ENCODE measurements around the gene LENG8.

LENG8 gene

DNA sequence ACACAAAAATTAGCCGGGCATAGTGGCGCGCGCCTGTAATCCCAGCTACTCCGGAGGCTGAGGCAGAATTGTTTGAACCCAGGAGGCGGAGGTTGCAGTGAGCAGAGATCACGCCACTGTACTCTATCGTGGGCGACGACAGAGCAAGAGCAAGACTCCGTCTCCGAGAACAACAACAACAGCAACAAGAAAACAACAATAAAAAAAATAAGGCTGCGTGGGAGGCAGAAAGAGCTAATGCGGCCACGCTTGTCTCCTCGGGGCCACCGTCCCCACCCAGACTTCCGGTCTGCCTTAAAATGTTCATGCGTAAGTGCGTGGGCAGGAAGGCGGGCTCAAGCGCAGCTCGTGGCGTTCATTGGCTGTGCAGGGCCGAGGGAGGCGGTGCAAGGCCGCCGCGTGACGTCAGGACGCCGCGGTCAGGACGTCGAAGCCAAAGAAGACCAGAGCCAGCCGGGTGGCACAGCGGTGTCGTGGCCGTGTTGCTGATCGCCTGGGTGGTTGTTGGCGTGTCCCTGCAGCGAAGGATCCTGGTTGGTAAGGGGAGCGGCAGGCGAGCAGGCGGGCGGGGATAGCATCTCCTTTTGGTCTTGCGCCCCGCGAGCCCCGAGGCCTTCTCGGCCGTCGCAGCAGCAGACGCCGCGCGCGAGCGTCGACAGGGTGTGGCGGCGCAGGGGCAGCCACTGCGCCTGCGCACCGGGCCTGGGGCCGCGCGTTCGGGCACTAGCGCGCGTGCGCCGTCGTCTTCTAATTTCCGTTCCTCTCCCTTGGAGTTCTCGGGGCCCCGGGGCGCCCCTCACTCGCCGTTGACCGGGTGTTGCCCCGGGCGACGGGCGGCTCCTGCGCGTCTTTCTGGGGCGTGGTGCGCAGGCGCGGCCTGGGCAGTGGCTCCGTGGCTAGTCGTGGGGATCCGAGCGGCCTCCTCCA lies at the start of gene LENG8:
LENG8 (plus strand) TSS at position 426 of the 927 bp plus-strand sequence. CDS start 2,146 bp downstream, outside the sequence.
- no peaks in the 10 kb centered on the region for H3K9me3 Mint-ChIP-seq
- H3K4me1 Mint-ChIP-seq (ENCODE audit: low read depth) = peaks cover 40% of the 10 kb centered on the region
- peak within 1 kb of the TSS; percentile 97 for H3K4me3 Mint-ChIP-seq
- peak within 1 kb of the TSS; percentile 99 for H3K27ac Mint-ChIP-seq
- peaks cover 58% of the 10 kb centered on the region for H3K36me3 Mint-ChIP-seq (ENCODE audit: low read depth)
- no peaks in the 10 kb centered on the region for H3K27me3 Mint-ChIP-seq

DNA sequence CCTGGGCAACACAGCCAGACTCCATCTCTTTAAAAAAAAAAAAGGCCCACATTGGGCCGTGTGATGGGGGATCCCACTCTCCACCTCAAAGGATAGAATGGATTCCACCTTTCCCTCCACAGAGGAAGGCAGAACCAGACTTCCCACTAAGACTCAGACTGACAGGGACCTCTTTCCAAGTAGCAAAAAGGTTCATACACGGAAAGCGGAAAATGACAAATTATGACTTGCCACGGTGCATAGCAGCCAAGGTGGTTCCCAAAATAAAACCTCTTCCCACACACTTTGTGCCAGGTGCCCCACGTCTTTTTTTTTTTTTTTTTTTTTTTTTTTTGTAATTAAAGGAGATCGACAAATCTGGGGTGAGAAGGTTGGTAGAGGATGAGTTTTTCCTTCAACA lies 48.1 kb upstream of the LENG8 start:
- no peaks in the 10 kb centered on the region for H3K9me3 Mint-ChIP-seq
- no peak overlapping the region for H3K4me3 Mint-ChIP-seq
- H3K4me1 Mint-ChIP-seq (ENCODE audit: low read depth) = no peaks in the 10 kb centered on the region
- H3K36me3 Mint-ChIP-seq (ENCODE audit: low read depth) = no peaks in the 10 kb centered on the region
- no peak overlapping the region for H3K27ac Mint-ChIP-seq
- peaks cover 2% of the 10 kb centered on the region for H3K27me3 Mint-ChIP-seq

DNA sequence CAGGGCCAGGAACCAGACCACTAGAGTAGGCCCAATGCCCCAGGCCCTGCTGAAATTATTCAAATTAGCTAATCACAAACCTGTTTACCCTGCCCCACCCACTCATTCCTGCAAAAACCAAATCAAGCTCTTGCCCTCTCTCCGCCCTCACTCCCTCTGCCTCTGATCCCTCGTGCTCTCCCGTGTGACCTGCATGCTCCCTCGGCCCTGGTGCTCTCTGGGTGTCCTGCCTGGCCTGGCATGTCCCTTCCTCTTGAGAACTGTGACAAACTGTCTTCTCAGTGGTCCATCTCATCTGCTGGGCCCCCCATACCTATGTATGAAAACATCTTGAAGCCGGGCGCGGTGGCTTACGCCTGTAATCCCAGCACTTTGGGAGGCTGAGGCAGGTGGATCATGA lies 45.9 kb upstream of the LENG8 start:
- H3K27ac Mint-ChIP-seq = no peak overlapping the region
- no peaks in the 10 kb centered on the region for H3K4me1 Mint-ChIP-seq (ENCODE audit: low read depth)
- no peaks in the 10 kb centered on the region for H3K9me3 Mint-ChIP-seq

DNA sequence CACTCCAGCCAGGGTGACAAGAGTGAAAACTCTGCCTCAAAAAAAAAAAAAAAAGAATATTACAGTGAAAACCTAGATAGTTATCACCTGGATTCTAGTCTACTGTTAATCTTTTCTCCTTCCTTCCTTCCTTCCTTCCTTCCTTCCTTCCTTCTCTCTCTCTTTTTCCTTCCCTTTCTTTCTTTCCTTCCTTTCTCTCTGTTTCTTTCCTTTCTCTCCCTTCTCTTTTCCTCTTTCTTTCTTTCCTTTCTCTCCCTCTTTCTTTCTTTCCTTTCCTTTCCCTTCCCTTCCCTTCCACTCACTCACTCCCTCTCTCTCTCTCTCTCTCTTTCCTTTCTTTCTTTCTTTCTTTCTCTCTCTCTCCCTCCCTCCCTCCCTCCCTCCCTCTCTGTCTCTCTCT lies 43.4 kb upstream of the LENG8 start:
- H3K27ac Mint-ChIP-seq = no peak overlapping the region
- H3K27me3 Mint-ChIP-seq = no peaks in the 10 kb centered on the region
- H3K36me3 Mint-ChIP-seq (ENCODE audit: low read depth) = no peaks in the 10 kb centered on the region
- H3K4me1 Mint-ChIP-seq (ENCODE audit: low read depth) = no peaks in the 10 kb centered on the region
- no peak overlapping the region for H3K4me3 Mint-ChIP-seq
- H3K9me3 Mint-ChIP-seq = no peaks in the 10 kb centered on the region

More for the DNA sequence above, 45.9 kb upstream of the LENG8 start:
- Mint-ChIP-seq H3K4me3 (no peak overlapping the region), H3K27me3 (no peaks in the 10 kb centered on the region), H3K36me3 (ENCODE audit: low read depth) (no peaks in the 10 kb centered on the region)

DNA sequence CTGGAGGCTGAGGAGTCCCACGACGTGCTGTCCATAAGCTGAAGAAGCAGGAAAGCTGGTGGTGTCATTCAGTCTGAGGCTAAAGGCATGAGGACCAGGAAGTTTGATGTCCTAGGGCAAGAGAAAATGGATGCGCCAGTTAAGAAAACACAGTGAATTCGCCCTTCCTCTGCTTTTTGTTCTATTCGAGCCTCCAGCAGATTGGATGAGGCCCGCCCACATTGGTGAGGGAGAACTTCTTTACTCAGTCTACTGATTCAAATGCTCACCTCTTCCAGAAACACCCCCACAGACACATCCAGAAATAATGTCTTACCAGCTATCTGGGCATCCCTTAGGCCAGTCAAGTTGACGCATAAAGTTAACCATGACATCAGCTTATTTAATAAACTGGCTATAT lies 41.2 kb upstream of the LENG8 start:
- Mint-ChIP-seq H3K27me3 (peaks cover 5% of the 10 kb centered on the region), H3K4me1 (ENCODE audit: low read depth) (no peaks in the 10 kb centered on the region), H3K4me3 (no peak overlapping the region), H3K36me3 (ENCODE audit: low read depth) (no peaks in the 10 kb centered on the region), H3K9me3 (no peaks in the 10 kb centered on the region), H3K27ac (no peak overlapping the region)

DNA sequence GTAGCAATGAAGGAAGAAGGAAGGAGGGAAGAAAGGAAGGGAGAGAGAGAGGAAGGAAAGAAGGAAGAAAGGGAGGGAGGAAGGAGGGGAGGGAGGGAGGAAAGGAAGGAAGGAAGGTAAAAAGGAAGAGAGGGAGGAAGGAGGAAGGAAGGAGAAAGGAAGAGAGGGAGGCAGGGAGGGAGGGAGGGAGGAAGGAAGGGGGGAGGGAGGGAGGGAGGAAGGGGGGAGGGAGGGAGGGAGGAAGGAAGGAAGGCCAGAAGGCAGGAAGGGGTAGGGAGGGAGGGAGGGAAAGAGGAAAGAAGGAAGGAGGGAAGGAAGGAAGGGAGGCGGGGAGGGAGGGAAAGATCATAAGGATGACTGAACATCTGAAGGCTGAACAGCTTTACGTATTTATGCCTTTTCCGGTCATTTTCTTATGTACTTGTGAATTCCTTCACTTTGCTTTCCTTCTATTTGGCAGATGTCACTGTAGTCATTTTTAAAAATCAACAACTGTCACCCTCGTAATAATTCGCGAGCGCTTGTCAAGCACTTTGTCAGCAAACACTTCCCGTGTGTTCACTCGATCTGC lies 40.5 kb upstream of the LENG8 start:
- H3K36me3 Mint-ChIP-seq (ENCODE audit: low read depth) = no peaks in the 10 kb centered on the region
- no peak overlapping the region for H3K27ac Mint-ChIP-seq

DNA sequence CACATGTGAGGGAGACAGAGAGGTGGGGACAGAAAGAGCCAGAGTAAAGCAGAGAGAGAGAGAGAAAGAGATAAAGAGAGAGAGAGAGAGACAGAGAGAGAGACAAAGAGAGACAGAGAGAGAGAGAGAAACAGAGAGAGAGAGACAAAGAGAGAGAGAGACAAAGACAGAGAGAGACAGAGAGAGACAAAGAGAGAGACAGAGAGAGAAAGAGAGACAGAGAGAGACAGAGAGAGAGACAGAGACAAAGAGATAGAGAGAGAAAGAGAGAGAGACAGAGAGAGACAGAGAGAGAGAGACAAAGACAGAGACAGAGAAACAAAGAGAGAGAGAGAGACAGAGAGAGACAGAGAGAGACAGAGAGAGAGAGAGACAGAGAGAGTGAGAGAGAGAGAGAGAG lies 38.0 kb upstream of the LENG8 start:
- Mint-ChIP-seq H3K36me3 (ENCODE audit: low read depth) (no peaks in the 10 kb centered on the region), H3K27me3 (peaks cover 28% of the 10 kb centered on the region), H3K4me3 (no peak overlapping the region), H3K9me3 (no peaks in the 10 kb centered on the region), H3K4me1 (ENCODE audit: low read depth) (peaks cover 2% of the 10 kb centered on the region), H3K27ac (no peak overlapping the region)

More for the DNA sequence above, 40.5 kb upstream of the LENG8 start:
- Mint-ChIP-seq H3K4me1 (ENCODE audit: low read depth) (no peaks in the 10 kb centered on the region), H3K9me3 (no peaks in the 10 kb centered on the region), H3K4me3 (no peak overlapping the region), H3K27me3 (peaks cover 12% of the 10 kb centered on the region)

DNA sequence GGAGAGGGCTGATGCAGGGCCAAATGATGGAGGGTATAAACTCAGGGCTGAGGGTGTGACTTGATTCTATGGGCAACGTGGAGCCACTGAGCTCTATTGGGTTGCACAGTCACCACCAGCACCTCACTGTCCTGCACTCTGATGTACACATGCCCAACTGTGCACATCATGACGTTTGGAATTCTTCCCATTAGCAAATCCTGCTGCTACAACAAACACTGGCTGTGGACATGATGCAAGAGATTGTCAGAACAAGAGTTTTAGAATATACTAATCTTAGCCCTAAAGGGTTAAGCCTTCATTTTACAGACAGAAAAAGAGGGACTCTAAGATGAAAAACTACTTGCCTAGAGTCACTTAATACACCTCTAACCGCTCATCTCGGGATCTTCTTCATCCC lies 36.1 kb upstream of the LENG8 start:
- peaks cover 39% of the 10 kb centered on the region for H3K27me3 Mint-ChIP-seq
- no peaks in the 10 kb centered on the region for H3K36me3 Mint-ChIP-seq (ENCODE audit: low read depth)
- no peak overlapping the region for H3K4me3 Mint-ChIP-seq
- H3K9me3 Mint-ChIP-seq = no peaks in the 10 kb centered on the region
- peaks cover 14% of the 10 kb centered on the region for H3K4me1 Mint-ChIP-seq (ENCODE audit: low read depth)
- no peak overlapping the region for H3K27ac Mint-ChIP-seq

DNA sequence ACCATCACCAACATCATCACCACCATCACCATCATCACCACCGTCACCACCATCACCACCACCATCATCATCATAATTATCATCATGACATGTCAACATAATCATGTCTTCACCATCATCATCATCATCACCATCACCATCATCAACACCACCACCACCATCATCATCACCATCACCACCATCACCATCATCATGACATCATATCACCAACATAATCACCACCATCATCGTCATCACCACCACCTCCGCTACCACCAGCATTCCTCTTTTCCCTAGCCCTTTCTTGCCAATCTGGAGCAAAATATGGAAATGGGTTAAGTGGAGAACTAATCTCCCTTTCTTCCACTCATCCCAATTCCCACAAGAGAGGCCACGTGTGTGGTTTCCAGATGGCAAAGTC lies 34.8 kb upstream of the LENG8 start:
- Mint-ChIP-seq H3K4me1 (ENCODE audit: low read depth) (peaks cover 20% of the 10 kb centered on the region), H3K4me3 (no peak overlapping the region), H3K27me3 (peaks cover 39% of the 10 kb centered on the region), H3K36me3 (ENCODE audit: low read depth) (no peaks in the 10 kb centered on the region), H3K9me3 (no peaks in the 10 kb centered on the region), H3K27ac (peak overlapping the region; percentile 4)

DNA sequence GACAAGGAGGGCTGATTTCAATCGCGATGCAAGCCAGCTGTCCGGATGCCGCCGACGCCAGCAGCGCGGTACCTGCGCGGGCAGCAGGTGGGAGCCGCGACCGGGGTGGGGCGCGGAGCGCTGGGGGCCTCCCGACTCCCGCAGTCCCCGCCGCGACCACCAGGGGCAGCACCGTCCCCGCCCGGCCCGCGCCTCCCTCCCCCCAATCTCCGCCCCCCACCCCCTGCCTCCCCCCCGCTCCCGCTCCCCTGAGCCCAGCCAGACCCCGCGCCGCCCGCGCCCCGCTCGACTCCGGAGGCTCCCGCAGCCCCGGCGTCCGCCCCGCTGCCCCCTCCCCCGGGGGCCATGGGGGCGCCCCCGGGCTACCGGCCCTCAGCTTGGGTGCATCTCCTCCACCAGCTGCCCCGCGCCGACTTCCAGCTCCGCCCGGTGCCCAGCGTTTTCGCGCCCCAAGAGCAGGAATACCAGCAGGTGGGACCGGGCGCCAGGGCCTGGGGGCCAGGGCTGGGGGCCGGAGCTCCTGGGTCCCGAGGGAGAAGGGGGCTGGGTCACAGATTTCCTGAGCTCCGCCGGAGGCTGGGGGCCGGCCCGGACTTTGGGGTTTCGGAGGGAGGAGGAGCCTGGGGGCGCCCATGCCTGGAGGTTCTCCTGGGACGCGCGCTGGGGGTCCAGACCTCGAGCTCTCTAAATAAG lies 33.6 kb upstream of the LENG8 start, which contains the start of gene TTYH1:
TTYH1 (plus strand) TSS at position 257 of the 693 bp plus-strand sequence; CDS start at position 346, 89 bp downstream.
- Mint-ChIP-seq H3K4me1 (ENCODE audit: low read depth) (peaks cover 20% of the 10 kb centered on the region), H3K27me3 (peaks cover 46% of the 10 kb centered on the region), H3K27ac (peak within 1 kb of the TSS; percentile 4), H3K4me3 (no peak within 1 kb of the TSS), H3K36me3 (ENCODE audit: low read depth) (no peaks in the 10 kb centered on the region), H3K9me3 (no peaks in the 10 kb centered on the region)

DNA sequence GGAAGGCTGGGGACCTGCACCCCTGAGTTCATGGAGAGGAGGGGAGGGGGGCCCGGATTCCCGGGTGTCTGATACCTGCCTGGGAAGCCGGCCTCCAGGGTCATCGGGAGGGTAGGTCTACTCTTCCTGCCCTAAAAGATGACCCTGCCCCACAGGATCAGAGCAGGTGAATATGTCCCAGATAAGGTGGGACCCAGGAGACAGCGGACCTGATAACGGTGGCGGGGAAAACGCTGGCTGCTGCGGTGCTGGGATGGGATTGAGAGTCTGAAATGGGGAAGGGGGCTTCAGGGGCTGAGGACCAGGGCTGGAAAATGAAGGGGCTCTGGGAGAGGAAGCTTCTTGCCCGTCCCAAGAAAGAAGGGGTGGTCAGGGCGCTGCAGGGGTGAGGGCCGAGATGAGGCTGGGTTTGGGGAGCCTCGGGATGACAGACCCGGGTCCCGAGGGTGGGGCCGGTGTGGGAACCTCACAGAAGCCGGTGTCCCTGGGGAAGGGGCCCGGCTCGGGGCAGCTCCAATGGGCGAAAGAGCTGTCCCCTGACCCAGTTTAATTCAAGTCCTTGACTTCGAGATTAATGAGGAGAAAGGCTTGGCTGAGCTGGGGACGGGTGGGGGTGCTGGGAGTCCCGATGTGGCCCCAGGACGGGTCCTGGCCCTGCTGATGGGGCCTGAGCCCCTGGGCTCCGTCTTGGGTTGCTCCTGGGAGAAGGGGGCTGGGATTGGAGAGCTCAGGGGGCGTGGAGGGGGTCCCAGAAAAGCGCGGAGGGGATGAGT lies 32.9 kb upstream of the LENG8 start:
- Mint-ChIP-seq H3K27me3 (peaks cover 46% of the 10 kb centered on the region), H3K9me3 (no peaks in the 10 kb centered on the region), H3K4me3 (no peak overlapping the region), H3K36me3 (ENCODE audit: low read depth) (no peaks in the 10 kb centered on the region), H3K4me1 (ENCODE audit: low read depth) (peaks cover 20% of the 10 kb centered on the region), H3K27ac (no peak overlapping the region)

DNA sequence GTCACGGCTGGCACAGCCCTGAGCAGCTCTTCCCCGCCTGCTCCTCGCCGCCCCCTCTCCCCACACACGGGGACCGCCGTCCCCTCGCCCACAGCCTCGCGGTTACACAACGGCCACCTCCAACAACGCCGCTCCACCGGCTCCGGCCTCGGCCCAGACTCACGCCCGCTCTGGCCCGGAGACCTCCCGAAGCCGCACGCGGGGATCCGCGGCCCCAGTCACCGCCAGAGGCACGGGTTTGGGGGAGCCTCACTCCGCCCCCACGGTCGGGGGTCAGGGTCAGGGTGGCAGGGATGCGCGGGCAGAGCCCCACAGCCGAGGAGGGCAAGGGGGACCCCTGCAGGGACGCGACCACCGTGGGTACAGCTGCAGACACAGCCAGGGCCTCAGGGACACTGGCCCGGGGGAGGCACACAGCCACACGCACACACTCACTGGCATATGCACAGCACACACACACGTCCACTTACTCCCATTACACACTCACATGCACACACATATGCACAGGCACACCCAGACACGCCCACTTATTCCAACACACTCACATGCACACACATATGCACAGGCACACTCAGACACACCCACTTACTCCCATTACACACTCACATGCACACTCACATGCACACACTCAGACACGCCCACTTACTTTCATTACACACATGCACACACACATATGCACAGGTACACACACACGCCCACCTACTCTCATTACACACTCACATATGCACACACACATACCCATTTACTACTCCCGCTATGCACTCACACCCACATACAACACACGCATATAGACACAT lies 32.1 kb upstream of the LENG8 start:
- H3K27me3 Mint-ChIP-seq = peaks cover 46% of the 10 kb centered on the region
- H3K4me1 Mint-ChIP-seq (ENCODE audit: low read depth) = peaks cover 20% of the 10 kb centered on the region
- no peak overlapping the region for H3K27ac Mint-ChIP-seq
- no peaks in the 10 kb centered on the region for H3K36me3 Mint-ChIP-seq (ENCODE audit: low read depth)
- no peak overlapping the region for H3K4me3 Mint-ChIP-seq
- H3K9me3 Mint-ChIP-seq = no peaks in the 10 kb centered on the region

DNA sequence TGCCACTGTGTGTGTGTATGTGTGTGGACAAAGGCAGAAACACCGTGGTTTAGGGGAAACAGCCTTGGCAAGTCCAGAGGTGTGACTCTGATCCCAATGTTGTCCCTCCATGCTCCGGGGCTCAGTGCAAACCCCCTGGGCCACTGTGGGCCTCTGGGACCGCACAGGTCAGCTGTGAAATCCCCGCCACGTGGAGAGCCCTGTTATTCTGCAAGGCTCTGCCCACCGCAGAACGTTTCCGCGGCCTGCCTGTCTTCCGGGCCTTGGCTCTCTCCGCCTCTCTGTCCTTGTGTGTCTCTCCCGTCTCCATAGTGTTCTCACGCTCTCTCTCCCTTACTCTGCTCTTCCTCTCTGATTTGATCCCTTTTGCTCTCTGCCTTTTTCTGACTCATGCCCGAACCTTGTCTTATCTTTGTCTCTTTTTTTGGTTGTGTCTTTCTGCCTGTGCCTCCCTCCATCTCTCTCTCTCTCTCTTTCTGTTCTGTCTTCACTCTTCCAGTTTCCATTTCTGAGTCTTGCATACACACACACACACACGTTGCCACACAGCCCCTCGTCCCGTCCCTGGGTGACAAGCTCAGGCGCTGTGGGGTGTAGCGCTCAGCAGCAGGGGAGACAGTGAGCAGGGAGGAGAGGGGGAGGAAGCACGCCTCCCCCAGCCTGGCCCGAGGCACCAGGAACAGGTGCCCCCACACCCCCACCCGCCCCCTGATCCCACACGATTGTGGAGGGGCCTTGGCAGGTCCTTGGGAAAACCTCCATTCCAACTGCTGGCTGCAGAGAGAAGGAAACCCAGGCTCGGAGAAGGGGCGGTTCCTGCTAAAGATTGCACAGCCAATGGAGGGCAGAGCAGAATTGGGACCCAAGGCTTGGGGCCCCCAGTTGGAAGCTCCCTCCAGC lies 30.7 kb upstream of the LENG8 start:
- peaks cover 36% of the 10 kb centered on the region for H3K27me3 Mint-ChIP-seq

More for the DNA sequence above, 30.7 kb upstream of the LENG8 start:
- Mint-ChIP-seq H3K4me3 (peak overlapping the region; percentile 51), H3K36me3 (ENCODE audit: low read depth) (no peaks in the 10 kb centered on the region), H3K4me1 (ENCODE audit: low read depth) (peaks cover 20% of the 10 kb centered on the region), H3K9me3 (no peaks in the 10 kb centered on the region), H3K27ac (peak overlapping the region; percentile 64)

Measured in stimulated activated naive CD8-positive, alpha-beta T cell treated with anti-CD3 and anti-CD28 coated beads, Interleukin-15, Interleukin-2, amounts not matched to agents 100 ng/mL and 50 ng/mL, for 24 hours (primary cell).